T-helper 9 cell (primary cell): ENCODE results near the gene TP63.

Source experiments
- DNase-seq: peaks from one replicate; pipeline ENCODE4 v3.0.0-alpha.2; 2020

Gene TP63

DNA sequence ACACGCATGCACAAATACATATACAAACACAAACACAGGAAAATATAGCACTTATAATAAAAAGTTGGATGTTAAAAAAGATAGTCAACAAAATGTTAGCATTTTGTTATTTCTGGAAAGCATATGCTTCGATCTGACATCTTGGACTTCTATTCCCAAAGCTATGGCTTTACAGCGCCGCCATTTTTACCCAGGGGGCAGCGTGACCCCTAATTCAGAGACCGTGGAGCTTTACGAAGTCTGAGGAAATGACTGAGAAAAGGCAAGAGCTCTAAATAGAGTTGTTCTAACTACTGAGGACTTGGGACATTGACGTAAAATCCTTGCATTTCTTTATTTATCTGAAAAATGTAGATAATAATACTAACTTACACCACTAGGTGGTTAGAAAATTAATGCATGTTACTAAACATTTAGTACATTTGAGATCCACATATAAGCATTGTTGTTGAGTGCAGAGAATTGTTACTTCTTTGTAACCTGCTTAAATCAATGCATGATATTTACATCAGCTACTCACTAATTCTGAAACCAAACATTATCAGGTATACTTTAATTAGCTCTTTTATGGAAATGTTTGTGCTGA, 155.4 kb downstream of the TP63 start:
- no peak for DNase-seq

DNA sequence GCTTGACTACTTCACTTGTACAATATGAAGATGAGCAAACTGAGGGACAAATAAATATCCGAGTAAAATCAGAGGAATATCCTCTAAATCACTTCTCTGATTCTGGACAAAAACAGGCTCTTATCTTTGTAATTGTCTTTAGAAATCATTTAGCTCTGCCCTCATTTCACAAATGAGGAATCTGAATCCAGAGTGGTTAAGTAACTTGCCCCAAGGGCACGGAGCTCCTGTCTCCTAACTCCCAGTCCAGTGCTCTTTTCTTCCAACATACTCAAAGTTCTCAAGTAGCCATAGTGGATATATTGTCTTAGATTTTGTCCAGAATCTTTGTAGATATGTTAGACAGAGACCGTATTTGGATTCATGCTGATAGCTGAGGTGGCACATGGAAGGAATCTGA, 156.0 kb downstream of the TP63 start:
- no peak for DNase-seq

DNA sequence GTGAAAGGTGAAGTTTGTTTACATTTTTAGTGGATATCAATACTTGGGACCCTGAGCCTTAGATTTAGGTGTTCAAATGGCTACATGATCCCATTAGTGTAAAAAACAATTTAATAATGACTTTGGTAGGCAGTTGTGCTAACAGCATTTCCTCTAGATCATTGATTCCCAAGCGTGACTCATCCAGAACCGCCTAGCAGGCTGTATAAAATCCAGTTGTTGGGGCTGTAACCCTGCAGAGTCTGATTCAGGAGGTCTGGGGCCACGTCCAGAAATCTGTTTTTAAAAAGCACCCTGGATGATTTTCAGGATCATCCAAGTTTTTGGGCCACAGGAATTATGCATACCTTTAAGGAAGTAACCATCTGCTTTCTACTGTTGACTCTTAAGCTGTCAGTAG, 156.4 kb downstream of the TP63 start:
- DNase-seq: no peak

DNA sequence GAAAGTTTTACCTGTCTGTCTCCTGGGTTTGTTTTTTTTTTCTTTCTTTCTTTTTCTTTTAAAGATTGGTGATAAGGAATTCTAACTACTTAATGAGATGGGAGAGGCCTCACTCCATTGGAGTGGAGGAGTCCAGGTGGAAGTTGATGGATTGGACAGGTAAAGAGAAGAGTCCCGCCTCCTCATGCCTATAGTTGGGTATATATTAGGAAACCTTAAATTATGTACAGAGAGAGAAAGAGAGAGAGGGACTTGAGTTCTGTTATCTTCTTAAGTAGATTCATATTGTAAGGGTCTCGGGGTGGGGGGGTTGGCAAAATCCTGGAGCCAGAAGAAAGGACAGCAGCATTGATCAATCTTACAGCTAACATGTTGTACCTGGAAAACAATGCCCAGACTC, 158.2 kb downstream of the TP63 start:
- DNase-seq: no peak

DNA sequence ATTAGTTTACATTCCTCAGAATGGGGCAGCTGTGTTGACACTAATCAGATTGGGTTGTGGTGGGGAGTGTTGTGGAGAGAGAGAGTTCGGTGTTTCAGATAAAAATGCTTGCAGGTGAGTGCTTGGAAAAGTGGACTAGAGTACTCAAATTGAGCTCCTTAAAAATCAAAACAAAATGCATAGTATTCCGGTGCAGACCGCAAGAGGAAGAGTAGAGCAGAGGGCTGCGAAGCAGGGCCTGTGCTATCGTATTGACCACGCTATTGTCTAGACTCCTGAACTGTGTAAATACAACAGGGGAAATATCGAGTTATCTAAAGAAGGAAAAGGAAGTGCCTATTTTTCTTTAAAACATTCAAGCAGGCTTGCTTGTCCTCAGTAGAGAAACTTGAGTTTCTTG, 159.5 kb downstream of the TP63 start:
- no peak for DNase-seq

DNA sequence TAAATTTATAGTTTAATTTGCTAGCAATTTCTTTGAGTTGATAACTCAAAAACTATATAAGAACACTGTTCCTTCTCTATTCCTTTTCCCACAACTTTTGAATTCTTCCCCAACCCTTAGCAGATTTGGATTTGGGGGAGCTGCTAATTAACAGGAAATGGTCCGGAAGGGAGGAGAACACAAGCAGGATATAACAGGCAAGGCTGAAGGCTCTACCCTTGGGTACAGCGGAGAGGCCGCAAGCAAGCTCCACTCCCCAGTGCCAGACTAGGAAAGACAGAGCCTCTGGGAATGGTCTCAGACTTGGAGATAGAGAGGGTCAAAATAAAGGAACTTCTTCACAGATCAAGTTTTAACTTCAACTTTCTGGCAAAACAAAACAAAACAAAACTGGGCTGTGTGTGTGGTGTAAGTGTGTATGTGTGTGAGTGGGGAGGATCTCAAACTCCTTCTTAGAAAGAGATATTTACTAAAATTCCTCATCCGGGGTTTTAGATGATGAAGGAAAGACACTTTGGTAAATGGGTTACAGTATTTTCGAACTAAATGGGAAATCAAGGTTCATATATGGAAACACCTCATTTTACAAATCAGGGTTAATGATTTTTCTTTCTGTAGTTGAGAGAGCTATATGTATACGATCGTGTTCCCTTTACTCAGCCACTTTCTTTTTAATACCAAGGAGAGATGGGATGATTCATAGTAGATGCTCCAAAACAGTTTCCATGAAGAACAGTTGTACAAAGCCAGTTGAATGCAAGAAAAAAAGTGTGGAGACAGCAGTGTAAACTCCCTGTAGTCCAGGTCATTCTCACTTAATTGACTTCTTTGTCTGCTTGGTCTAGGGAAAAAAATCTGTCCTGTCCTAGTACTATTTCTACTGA, 161.1 kb downstream of the TP63 start:
- no peak for DNase-seq

DNA sequence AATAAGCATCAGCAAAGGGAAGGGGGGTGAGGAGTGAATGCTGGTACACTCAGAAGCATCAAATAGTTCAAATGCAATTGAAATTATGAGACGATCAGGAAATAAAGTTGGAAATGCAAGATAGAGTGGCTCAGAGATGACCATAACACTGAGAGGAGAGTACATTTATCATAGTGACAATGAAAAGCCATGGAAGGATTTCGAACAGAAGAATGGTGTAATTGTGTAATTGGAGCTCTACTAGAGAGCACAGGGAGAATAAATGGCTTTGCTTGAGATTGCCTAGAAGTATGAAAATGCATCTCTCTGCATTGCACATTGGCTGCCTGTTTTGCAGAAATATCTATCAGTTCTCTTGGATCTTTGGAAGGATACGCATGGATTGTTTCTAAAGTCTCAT, 163.3 kb downstream of the TP63 start:
- DNase-seq: no peak

DNA sequence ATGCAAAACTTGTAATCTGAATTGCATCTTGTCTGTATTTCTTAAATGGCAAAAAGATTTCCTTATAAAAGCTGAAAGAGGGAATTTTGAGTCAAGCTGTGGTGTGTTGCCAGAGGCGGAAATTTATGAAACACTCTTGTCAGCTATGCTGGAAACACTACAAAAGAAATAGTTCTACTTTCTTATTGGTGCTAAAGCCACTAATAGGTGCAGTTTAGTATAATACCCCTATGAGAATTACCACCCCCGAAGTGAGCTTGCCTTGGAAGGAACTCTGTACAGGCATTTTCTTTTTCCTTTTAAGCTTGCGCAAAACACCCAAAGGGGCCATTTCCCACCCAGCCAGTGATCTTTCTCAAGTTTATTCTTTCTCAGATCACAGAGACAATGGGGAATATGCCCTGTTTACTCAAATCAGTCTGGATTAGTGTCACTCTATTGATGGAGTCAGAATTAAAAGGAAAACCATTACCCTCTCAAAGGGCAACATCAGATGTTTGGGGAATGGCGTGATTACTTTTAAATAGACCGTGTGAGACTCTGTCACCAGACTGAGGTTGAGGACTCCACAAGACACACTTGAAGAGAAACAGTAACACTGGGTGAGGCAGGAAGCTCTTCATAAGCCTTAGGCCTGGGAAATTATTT, 166.0 kb downstream of the TP63 start:
- DNase-seq: no peak

DNA sequence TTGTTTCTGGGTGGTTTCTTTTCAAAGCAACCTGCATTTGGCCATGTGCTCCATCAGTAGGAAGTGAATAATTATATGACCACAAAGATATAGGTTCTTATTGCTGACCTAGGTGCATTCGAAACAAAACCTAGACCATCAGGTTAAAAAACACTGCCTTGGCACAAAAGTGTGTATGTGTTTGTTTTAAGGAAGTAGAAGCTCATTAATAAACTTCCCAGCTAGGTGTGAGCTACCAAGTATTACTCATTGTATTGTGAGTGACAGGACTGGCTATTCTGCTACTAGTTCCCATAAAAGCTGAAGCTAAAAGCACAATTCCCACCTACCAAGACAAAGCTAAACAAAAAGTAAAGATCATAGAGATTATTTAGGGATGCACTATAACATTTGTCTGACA, 168.2 kb downstream of the TP63 start:
- DNase-seq: no peak

DNA sequence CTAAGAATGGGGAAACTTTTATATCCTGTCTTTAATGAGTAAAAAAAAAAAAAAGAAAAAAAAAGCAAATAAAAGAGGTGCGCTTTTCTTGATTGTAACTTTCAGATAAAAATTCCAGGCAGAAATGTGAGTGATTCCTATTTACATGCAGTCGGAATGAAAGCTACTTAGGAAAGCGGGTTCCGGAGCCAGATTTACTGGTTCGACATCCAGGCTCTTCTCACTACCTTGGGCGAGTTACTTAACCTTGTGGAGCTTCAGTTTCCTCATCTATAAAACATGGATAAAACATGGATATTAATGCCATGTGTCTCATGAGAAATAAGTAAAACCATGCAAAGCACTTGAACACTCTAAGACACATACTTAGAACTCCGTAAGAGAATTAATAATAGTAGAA, 169.2 kb downstream of the TP63 start:
- DNase-seq: no peak

DNA sequence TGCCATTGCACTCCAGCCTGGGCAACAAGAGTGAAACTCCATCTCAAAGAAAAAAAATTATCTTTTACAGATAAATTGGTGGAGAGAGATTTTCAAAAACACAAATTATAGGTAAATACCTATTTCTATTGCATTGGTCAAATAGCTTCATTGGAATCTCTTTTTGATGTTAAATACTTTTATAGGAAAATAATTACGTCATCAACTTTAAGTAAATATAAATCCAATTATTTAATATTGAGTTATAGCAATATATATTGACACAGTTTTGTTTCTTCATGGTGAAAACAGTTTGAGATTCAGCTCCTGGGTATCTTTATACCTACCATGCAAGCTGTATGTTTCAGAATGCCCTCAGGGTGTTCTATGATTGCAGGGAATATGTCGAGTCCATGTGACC, 172.1 kb downstream of the TP63 start:
- DNase-seq: no peak

DNA sequence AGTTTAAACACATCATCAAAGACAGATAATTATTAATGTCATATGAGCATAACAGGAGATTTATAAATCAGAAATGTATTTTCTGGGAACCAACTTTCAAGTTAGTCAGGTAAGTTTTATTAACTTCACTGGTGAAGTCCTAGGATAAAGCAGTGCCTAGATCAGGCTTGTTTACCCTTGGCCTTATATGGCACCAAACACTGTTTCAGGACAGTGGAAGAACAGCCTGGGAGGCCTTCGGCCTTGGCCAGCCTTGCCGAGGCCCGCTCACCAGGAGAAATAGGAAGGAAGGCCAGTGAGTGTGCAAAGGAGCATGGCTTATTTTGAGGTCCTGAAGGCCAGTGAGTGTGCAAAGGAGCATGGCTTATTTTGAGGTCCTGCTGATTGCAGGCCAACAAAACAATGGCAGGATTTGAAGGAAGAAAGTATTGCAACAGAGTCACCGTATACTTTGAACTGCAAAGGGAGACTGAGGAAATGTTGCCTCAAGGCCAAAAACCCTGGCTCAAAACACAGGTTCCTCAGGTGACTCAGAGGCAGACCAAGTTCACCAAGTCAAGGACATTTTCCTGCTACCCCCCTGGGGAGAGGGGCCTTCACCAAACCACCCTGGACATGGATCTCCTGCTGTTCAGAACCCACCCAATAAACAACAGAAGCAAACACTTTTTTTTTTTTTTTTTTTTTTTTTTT, 174.3 kb downstream of the TP63 start:
- no peak for DNase-seq

DNA sequence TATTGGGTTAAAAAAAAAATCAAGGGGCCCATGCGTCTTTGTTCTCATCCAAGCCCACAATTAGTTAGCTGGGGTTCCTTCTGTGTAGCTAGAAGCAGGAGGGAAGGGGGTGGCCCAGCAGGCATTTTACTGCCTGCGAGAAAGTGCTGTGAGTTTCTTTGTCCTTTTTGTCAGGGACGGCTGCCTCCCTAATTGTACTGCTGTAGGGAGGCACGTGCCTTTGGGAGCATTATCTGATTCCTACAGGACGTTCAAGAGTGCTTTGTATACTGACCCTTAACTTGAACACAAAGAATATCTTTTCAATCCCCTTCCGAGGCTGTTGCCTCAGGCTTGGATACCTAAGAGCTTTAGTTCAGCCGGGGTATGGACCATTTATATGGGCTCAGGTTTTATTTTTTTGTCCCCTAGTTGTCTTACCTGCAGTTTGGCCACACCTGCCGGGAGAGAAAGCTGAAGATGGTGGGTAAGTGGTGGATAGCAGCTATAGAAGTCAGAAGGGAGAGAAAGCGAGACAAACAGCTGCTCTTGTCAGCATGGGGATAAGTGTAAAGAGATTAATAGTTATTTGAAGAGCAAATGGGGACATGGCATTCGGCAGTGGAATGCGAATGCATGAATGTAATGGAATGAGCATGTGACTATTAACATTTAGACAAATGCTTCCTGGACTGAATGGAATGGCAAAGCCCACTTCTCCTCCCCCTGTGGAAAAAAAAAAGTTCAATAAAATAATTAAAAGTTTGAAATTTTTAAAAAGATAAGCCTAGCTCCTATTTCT, 175.2 kb downstream of the TP63 start:
- DNase-seq: no peak

DNA sequence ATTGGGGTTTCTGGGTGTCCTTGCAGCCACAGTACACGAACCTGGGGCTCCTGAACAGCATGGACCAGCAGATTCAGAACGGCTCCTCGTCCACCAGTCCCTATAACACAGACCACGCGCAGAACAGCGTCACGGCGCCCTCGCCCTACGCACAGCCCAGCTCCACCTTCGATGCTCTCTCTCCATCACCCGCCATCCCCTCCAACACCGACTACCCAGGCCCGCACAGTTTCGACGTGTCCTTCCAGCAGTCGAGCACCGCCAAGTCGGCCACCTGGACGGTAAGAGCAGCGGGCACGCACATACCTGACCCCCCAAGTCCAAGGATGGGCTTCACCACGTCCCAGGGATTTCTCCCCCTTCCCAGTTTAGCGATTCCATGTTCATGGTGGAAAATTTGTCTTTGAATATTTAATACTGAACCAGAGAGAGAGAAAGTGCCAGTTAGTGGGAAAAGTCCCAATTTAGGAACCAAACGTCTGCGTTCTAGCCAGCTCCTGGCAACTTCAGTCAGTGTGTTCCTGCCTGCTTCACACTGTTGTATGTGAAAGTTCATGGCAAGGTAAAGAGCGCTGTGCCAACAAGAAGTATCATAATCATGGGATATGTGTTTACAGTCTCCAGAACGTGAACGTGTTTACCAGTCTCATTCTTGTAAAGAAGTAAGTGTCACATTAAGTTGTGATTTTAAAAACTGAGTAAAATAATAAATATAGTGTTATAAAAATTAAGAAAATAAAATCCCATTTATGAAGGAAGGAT, 177.2 kb downstream of the TP63 start:
- DNase-seq: no peak

DNA sequence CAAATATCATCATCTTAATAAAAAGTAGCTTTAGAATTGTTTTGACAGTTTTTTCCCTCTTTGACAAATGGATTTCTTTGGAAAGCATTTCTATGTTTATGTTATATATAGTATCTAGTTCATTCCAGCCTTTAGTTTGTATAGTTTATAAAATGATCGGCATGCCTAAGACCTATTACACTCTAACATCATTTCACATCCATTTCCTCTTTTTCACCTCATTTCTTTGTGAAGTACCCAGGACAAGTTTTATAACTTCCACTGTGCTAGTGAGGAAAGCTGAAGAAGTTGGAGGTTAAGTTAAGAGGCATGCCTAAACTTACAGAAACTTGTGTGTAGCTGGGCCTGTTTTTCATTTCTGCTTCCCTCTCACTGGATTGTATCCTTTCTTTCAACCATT, 178.4 kb downstream of the TP63 start:
- DNase-seq: no peak

DNA sequence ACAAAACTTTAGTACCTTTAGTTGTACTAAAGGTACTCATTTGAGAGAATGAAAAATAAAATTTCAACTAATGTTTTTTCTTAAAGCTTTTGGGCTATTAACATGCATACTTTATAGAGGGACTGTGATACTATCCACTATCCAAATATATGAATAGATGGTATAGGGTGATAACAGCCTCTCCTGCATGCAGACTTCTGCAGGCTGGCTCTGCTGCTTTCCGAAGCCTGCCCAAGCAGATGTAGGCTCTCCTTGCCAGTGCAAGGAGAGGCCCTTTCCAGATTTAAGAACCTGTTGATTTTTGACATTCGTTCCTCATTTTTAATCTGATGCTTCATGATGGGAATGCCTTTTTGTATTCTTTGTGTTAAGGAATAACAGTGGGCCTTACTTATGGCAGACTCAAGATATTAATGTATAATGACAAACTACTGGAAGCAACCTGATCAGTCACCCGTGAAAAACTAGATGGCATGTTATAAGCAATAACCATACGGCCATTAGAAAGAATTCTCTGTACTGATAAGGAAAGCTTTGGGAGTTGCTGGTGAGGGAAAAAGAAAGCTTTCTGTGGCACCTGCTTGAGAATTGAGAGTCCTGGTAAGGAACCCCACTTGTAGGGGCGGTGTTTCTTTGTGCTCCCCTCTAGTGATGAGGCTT, 181.7 kb downstream of the TP63 start:
- DNase-seq: no peak

DNA sequence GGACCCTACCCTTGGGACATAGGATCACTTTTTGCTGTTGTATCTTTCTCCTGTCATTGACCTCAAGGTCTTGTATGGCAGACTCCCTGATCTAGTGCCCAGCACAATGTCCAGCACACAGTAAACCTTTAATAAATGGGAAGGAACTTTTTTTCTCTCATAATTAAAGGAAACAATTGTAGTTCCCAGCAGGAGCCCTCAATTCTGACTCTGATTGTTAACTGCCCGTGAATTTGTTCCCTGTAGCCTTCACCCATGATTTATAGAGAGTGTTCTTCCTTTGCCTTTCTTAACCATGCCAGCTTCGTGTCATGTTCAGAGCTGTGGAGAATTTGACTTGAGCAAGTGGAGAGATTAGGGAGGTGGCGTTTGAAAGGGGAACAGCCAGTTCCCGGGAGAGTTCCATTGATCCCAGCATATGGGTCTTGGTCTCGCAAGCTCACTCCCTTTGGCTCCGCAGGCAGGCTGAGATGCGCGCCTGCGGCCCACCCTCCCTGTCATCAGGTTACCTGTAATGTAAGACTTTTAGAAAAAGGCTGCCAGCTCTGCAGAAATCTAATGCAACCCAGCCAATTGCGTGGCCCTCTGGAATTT, 182.6 kb downstream of the TP63 start:
- DNase-seq: no peak

DNA sequence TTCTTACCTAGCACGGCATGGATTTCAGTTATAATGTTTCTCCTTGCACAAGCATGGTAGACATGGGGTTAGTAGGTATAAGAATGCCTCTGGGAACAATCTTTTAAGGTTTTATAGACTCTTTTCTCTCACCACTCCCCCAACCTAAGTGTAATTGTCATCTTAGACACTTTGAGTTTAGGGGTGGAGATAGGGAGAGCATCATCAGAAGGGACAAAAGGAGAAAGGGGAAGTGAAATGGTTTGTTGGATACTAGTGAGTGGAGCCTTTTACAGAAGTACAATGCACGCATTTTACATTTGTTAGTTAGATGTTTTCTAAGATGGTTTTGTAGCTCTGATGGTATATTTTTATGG, 189.2 kb downstream of the TP63 start:
- DNase-seq: no peak

DNA sequence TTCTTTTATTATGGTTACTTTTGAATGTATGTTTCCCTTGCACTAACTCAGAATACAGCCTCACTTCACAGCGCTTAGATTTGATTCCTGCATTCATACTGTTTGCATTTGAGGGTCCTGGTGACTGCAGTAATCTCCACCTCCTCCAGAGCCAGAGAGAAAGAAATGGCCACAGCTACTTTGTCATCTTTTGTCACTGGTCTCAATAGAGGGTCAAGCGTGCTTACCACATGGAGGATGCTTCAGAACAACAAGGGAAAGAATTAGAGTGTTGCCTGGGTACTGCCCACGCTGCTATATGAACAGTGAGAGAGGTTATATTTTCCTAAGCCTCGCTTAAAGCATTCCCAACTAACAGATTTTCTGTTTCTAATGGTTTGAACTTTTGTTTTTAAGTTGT, 190.1 kb downstream of the TP63 start:
- DNase-seq: no peak

DNA sequence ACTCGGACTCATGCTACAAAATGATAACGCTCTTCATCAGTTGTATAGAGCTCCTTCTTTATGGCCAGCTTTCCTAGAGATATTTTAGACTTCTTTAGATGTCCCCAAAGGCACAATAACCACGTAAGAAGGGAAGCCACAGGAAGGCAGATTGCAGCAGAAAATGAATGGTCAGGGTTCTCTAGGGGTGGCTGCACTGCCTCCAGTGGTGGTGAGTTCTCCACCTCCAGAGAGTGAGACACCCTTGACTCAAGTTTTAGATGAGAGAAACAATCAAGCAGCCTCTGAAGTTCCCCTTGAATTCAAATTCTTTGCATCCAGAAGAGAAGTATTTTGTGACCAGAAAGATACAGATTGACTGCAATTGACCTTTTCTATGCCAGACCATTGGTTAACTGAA, 191.5 kb downstream of the TP63 start:
- DNase-seq: no peak
